KMS-11 (cell line): Measurements from ENCODE around the gene ANKDD1A.

Experiments
- H2AFZ ChIP-seq: fragments of 200-600 bp; sonication (generic); 2 replicates; pipeline ENCODE4 v1.6.1; 2016; ENCODE audit warnings: antibody characterized with exemption, mixed run types, low read depth
- H3K27ac ChIP-seq: fragments of 200-600 bp; sonication (generic); 2 replicates; pipeline ENCODE4 v1.6.1; 2016; ENCODE audit warnings: mild to moderate bottlenecking, mixed run types
- H3K27me3 ChIP-seq: fragments of 200-600 bp; sonication (generic); 2 replicates; pipeline ENCODE4 v1.6.1; 2017; ENCODE audit warnings: mild to moderate bottlenecking, low read depth, mixed run types, moderate library complexity; ENCODE audit not compliant: insufficient read depth
- H3K36me3 ChIP-seq: fragments of 200-600 bp; sonication (generic); 2 replicates; pipeline ENCODE4 v1.6.1; 2017; ENCODE audit warnings: mild to moderate bottlenecking, mixed run types; ENCODE audit not compliant: insufficient read depth
- H3K4me1 ChIP-seq: fragments of 200-600 bp; sonication (generic); 2 replicates; pipeline ENCODE4 v1.6.1; 2016; ENCODE audit warnings: mild to moderate bottlenecking, low read depth, mixed run types; ENCODE audit not compliant: poor library complexity, severe bottlenecking
- H3K4me2 ChIP-seq: fragments of 200-600 bp; sonication (generic); 2 replicates; pipeline ENCODE4 v1.7.0; 2016; ENCODE audit warnings: mild to moderate bottlenecking, mixed run types
- H3K4me3 ChIP-seq: fragments of 200-600 bp; sonication (generic); IDR thresholded peaks from 2 replicates; pipeline ENCODE4 v1.6.1; 2017; ENCODE audit warnings: low read depth, low read length, mixed read lengths; ENCODE audit not compliant: insufficient read depth
- H3K79me2 ChIP-seq: fragments of 200-600 bp; sonication (generic); 2 replicates; pipeline ENCODE4 v1.6.1; 2016; ENCODE audit warnings: low read depth, mixed run types; ENCODE audit not compliant: insufficient read depth
- H3K9ac ChIP-seq: fragments of 200-600 bp; sonication (generic); 2 replicates; pipeline ENCODE4 v1.6.1; 2016; ENCODE audit warnings: mild to moderate bottlenecking, mixed run types
- H4K20me1 ChIP-seq: fragments of 200-600 bp; sonication (generic); 2 replicates; pipeline ENCODE4 v1.6.1; 2016; ENCODE audit warnings: mild to moderate bottlenecking, mixed run types; ENCODE audit not compliant: insufficient read depth
- CTCF ChIP-seq: fragments of 200-600 bp; sonication (generic); conservative IDR thresholded peaks from 2 replicates; pipeline ENCODE4 v1.6.1; 2017; ENCODE audit warnings: low read depth, mild to moderate bottlenecking, antibody characterized with exemption, low read length, moderate library complexity, mixed read lengths

ANKDD1A gene

GRCh38 chr15:64969401-64969800 lies 57.7 kb downstream of the ANKDD1A start:
- Histone ChIP-seq H3K9ac (no peak overlapping the region), H3K36me3 (peaks cover 3% of the 10 kb centered on the region; the same call in 1 of the 2 replicates), H4K20me1 (no peaks in the 10 kb centered on the region)

DNA sequence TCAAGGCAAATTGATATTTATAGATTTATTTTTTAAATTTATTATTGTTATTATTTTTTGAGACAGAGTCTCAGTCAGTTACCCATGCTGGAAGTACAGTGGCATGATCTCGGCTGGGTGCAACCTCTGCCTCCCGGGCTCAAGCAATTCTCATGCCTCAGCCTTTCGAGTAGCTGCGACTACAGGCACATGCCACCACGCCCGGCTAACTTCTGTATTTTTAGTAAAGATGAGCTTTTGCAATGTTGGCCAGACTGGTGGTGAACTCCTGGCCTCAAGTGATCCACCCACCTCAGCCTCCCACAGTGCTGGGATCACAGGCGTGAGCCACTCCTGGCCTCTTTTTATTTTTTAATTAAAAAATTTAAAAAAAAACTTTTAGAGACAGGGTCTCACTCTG lies 59.0 kb downstream of the ANKDD1A start:
- Histone ChIP-seq H4K20me1 (no peaks in the 10 kb centered on the region), H3K27me3 (no peaks in the 10 kb centered on the region), H3K79me2 (no peaks in the 10 kb centered on the region), H3K4me2 (no peak overlapping the region), H3K4me3 (no peak overlapping the region), H3K36me3 (peaks cover 3% of the 10 kb centered on the region; the same call in 1 of the 2 replicates), H3K4me1 (peaks cover 16% of the 10 kb centered on the region), H3K27ac (no peak overlapping the region), H2AFZ (no peak overlapping the region), H3K9ac (no peak overlapping the region)
- TF ChIP-seq CTCF: no peak

More at GRCh38 chr15:64969401-64969800, 57.7 kb downstream of the ANKDD1A start:
- H3K27me3 ChIP-seq: no peaks in the 10 kb centered on the region
- no peak for TF ChIP-seq CTCF
- peak overlapping the region; percentile 34; the same call in 1 of the 2 replicates for H3K4me2 ChIP-seq
- no peak overlapping the region for H2AFZ ChIP-seq
- H3K27ac ChIP-seq: peak overlapping the region; percentile 17; the same call in 1 of the 2 replicates
- H3K4me3 ChIP-seq: no peak overlapping the region
- H3K79me2 ChIP-seq: no peaks in the 10 kb centered on the region
- peaks cover 16% of the 10 kb centered on the region for H3K4me1 ChIP-seq

DNA sequence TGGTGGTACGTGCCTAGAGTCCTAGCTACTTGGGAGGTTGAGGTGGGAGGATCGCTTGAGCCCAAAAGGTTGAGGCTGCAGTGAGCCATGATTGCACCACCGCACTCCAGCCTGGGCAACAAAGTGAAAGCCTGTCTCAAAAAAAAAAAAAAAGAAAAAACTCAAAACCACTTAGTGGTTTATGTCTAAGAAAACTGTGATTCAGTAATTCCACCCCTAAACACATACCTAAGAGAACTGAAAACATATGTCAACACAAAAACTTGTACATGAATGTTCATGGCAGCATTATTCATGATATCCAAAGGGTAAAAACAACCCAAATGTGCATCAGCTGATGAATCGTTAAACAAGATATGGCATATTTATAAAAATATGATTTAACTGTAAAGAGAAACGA lies 63.7 kb downstream of the ANKDD1A start:
- no peak overlapping the region for H2AFZ ChIP-seq
- H3K27me3 ChIP-seq: no peaks in the 10 kb centered on the region
- no peaks in the 10 kb centered on the region for H4K20me1 ChIP-seq
- peaks cover under 1% of the 10 kb centered on the region for H3K4me1 ChIP-seq
- no peak overlapping the region for H3K9ac ChIP-seq
- no peak overlapping the region for H3K27ac ChIP-seq
- H3K4me2 ChIP-seq: no peak overlapping the region
- no peaks in the 10 kb centered on the region for H3K36me3 ChIP-seq
- H3K4me3 ChIP-seq: no peak overlapping the region
- H3K79me2 ChIP-seq: no peaks in the 10 kb centered on the region
- TF ChIP-seq CTCF: no peak

DNA sequence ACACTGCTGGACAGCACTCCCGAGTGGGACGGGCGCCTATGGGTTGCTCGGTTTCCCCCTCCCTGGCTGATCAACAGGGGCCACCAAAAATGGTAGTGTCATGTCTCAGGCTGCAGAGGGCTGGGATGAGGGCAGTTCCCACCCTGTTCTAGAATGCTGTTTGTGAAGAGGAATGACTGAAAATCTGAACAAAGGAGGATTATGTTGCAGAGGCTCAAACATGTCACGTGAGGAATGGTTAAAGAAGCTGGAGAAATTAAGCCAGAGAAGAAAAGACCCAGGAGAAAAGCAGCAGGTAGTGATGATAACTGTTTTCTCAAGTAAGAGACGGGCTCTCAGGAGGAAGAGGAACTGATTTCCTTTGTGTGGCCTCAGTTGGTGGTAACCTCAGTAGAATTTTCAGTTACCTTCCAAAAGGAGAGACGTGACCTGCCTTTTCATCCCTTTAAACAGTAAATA lies 67.6 kb downstream of the ANKDD1A start:
- no peak overlapping the region for H3K4me3 ChIP-seq
- TF ChIP-seq CTCF: no peak
- H3K79me2 ChIP-seq: no peaks in the 10 kb centered on the region
- H3K4me1 ChIP-seq: no peaks in the 10 kb centered on the region
- no peak overlapping the region for H3K4me2 ChIP-seq
- H3K9ac ChIP-seq: no peak overlapping the region
- no peaks in the 10 kb centered on the region for H3K27me3 ChIP-seq
- H3K27ac ChIP-seq: no peak overlapping the region
- no peak overlapping the region for H2AFZ ChIP-seq
- no peaks in the 10 kb centered on the region for H3K36me3 ChIP-seq
- H4K20me1 ChIP-seq: no peaks in the 10 kb centered on the region
